Keratinocyte (primary cell): ENCODE data around the gene CYP4A11. TPM values are rescaled to one million over a fixed set of nuclear protein-coding genes. Genes with fewer than 3 reads are reported as not detected.

Source experiments
- DNase-seq: peaks from one replicate; pipeline ENCODE4 v3.0.0-alpha.2; 2011; ENCODE audit warnings: low read depth, missing footprints, low spot score
- FAIRE-seq: peaks from 2 replicates; lab custom pipeline; 2011; peaks lifted over from hg19 to GRCh38; lab: Jason Lieb, UNC
- H2AFZ ChIP-seq: 2 replicates; pipeline ENCODE4 v1.6.0; 2012; ENCODE audit warnings: low read length, control low read depth, inconsistent platforms; ENCODE audit not compliant: control insufficient read depth
- H3K27ac ChIP-seq: 2 replicates; pipeline ENCODE4 v1.5.1; 2011; ENCODE audit warnings: low read length; ENCODE audit not compliant: control insufficient read depth, insufficient read depth
- H3K27me3 ChIP-seq: 3 replicates; pipeline ENCODE4 v1.6.0; 2011; ENCODE audit warnings: low read length; ENCODE audit not compliant: control insufficient read depth, insufficient read depth; ENCODE audit errors: extremely low read depth
- H3K36me3 ChIP-seq, 2 experiments: 2 replicates in 1 of 2; 3 replicates in 1 of 2; pipeline ENCODE4 v1.5.1; 2011; ENCODE audit warnings: low read length in 2 of 2, mild to moderate bottlenecking in 1 of 2; ENCODE audit not compliant: control insufficient read depth in 2 of 2, insufficient read depth in 2 of 2; ENCODE audit errors: extremely low read depth in 1 of 2
- H3K4me1 ChIP-seq: 3 replicates; pipeline ENCODE4 v1.5.1; 2011; ENCODE audit warnings: low read length; ENCODE audit not compliant: control insufficient read depth, insufficient read depth; ENCODE audit errors: extremely low read depth
- H3K4me2 ChIP-seq: 3 replicates; pipeline ENCODE4 v1.6.0; 2011; ENCODE audit warnings: low read depth, low read length; ENCODE audit not compliant: control insufficient read depth, insufficient read depth; ENCODE audit errors: extremely low read depth
- H3K4me3 ChIP-seq, 3 experiments: fragments of 200-600 bp in 1 of 3; sonication (generic) in 1 of 3; 2 replicates in 2 of 3; 3 replicates in 1 of 3; pipeline ENCODE4 v1.5.1; 2011 to 2016; ENCODE audit warnings: low read length in 3 of 3, mild to moderate bottlenecking in 3 of 3, control low read depth in 2 of 3, inconsistent platforms in 1 of 3, low read depth in 1 of 3, mixed read lengths in 1 of 3, mixed run types in 1 of 3, moderate library complexity in 1 of 3; ENCODE audit not compliant: control insufficient read depth in 2 of 3, insufficient read depth in 2 of 3; ENCODE audit errors: extremely low read depth in 1 of 3
- H3K79me2 ChIP-seq: 2 replicates; pipeline ENCODE4 v1.6.0; 2012; ENCODE audit warnings: low read length; ENCODE audit not compliant: control insufficient read depth, insufficient read depth
- H3K9ac ChIP-seq: 3 replicates; pipeline ENCODE4 v1.6.0; 2011; ENCODE audit warnings: low read length; ENCODE audit not compliant: control insufficient read depth, insufficient read depth; ENCODE audit errors: extremely low read depth
- H3K9me1 ChIP-seq: 3 replicates; pipeline ENCODE4 v1.6.0; 2011; ENCODE audit warnings: low read length; ENCODE audit not compliant: control insufficient read depth, insufficient read depth; ENCODE audit errors: extremely low read depth
- H3K9me3 ChIP-seq: 2 replicates; pipeline ENCODE4 v1.5.1; 2012; ENCODE audit warnings: low read depth, low read length; ENCODE audit not compliant: control insufficient read depth
- H4K20me1 ChIP-seq: 3 replicates; pipeline ENCODE4 v1.6.0; 2011; ENCODE audit warnings: low read length; ENCODE audit not compliant: control insufficient read depth, insufficient read depth; ENCODE audit errors: extremely low read depth
- EZH2 ChIP-seq: IDR thresholded peaks from one replicate; pipeline ENCODE4 v1.6.1; 2012; ENCODE audit warnings: inconsistent platforms, mild to moderate bottlenecking, low read length, moderate library complexity
- dilution Hi-C: fragments of 300-500 bp; cut with MboI; formaldehyde crosslinking; loops from one replicate; pipeline ENCODE4 v1.7.0; 2020; ENCODE audit warnings: low sequenced_read_pairs; ENCODE audit not compliant: extremely low pct_ligation_motif_present
- polyA plus RNA-seq, 5 experiments: library from polyadenylated mRNA; depleted of rRNA in 3 of 5; stranded (reverse) in 3 of 5; stranded (forward) in 1 of 5; unstranded in 1 of 5; fragments of >200 nt; gene quantifications; 1 replicate in 1 of 5; 2 replicates in 3 of 5; 3 replicates in 1 of 5; pipeline versions ENCODE4 v1.2.1 to v1.2.3, GENCODE V29; 2011 to 2012; ENCODE audit warnings: missing spikeins in 2 of 5, low read depth in 1 of 5, low replicate concordance in 1 of 5
- TF ChIP-seq, protein P1 (sequence below), 3 experiments: IDR thresholded peaks in 1 of 3; conservative IDR thresholded peaks in 1 of 3; optimal IDR thresholded peaks in 1 of 3; 2 replicates in 2 of 3; 3 replicates in 1 of 3; pipeline versions ENCODE3 to v1.5.1; 2011; ENCODE audit warnings: low read length in 3 of 3, mild to moderate bottlenecking in 3 of 3, moderate library complexity in 2 of 3, control low read depth in 1 of 3, inconsistent platforms in 1 of 3; ENCODE audit not compliant: insufficient read depth in 2 of 3; ENCODE audit errors: extremely low read depth in 1 of 3

CYP4A11 gene
- polyA plus RNA-seq, 1 donor (not counting 4 experiments of a cell fraction or from before 2014, with no cell fraction given), result not detected

GRCh38 chr1:46927249-46927835 is 13.9 kb downstream of the CYP4A11 start:
- Histone ChIP-seq H3K4me3 (no peak overlapping the region), H3K27me3 (no peaks in the 10 kb centered on the region), H4K20me1 (no peaks in the 10 kb centered on the region), H3K4me1 (no peaks in the 10 kb centered on the region), H3K36me3 (no peaks in the 10 kb centered on the region), H2AFZ (no peak overlapping the region), H3K4me2 (no peak overlapping the region), H3K9ac (no peak overlapping the region), H3K9me1 (no peaks in the 10 kb centered on the region), H3K9me3 (no peaks in the 10 kb centered on the region), H3K27ac (no peak overlapping the region), H3K79me2 (no peaks in the 10 kb centered on the region)
- no peak for TF ChIP-seq EZH2
- TF ChIP-seq, protein P1, sequence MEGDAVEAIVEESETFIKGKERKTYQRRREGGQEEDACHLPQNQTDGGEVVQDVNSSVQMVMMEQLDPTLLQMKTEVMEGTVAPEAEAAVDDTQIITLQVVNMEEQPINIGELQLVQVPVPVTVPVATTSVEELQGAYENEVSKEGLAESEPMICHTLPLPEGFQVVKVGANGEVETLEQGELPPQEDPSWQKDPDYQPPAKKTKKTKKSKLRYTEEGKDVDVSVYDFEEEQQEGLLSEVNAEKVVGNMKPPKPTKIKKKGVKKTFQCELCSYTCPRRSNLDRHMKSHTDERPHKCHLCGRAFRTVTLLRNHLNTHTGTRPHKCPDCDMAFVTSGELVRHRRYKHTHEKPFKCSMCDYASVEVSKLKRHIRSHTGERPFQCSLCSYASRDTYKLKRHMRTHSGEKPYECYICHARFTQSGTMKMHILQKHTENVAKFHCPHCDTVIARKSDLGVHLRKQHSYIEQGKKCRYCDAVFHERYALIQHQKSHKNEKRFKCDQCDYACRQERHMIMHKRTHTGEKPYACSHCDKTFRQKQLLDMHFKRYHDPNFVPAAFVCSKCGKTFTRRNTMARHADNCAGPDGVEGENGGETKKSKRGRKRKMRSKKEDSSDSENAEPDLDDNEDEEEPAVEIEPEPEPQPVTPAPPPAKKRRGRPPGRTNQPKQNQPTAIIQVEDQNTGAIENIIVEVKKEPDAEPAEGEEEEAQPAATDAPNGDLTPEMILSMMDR (optimal IDR thresholded peaks at IDR 0.05 in 1 of 3, IDR thresholded peaks at IDR 0.05 in 1 of 3, conservative IDR thresholded peaks at IDR 0.05 in 1 of 3; ENCODE audit: extremely low read depth in 1 of 3, insufficient read depth in 2 of 3, low read length in 3 of 3), result no peak
- FAIRE-seq (no peak), DNase-seq (no peak)
- dilution Hi-C loops, result no loop called here

DNA sequence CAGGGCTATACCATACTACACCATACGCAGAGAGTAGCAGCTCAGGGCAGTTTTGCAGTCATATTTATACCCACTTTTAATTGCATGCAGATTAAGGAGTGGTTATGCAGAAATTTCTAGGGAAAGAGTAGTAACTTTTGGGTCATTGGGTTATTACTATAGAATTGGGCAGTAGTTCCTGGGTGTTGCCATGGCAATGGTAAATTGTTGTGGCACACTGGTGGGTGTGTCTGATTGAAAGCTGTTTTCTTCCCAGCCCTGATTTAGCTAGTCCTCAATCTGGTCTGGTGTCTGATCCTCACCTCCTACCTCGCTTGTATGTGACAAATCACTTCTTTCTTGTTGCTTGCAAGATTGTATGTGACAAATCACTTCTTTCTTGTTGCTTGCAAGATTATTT is 30.5 kb downstream of the CYP4A11 start:
- TF ChIP-seq, protein P1 (optimal IDR thresholded peaks at IDR 0.05 in 1 of 3, IDR thresholded peaks at IDR 0.05 in 1 of 3, conservative IDR thresholded peaks at IDR 0.05 in 1 of 3; ENCODE audit: extremely low read depth in 1 of 3, insufficient read depth in 2 of 3, low read length in 3 of 3), result no peak
- TF ChIP-seq EZH2, result no peak

More for the DNA sequence above, 30.5 kb downstream of the CYP4A11 start:
- Histone ChIP-seq H3K4me2 (no peak overlapping the region), H3K4me3 (no peak overlapping the region), H3K9ac (no peak overlapping the region), H3K9me3 (no peaks in the 10 kb centered on the region), H4K20me1 (no peaks in the 10 kb centered on the region), H3K36me3 (no peaks in the 10 kb centered on the region), H3K27ac (no peak overlapping the region), H2AFZ (no peak overlapping the region), H3K79me2 (no peaks in the 10 kb centered on the region), H3K4me1 (no peaks in the 10 kb centered on the region), H3K9me1 (no peaks in the 10 kb centered on the region), H3K27me3 (no peaks in the 10 kb centered on the region)
- dilution Hi-C loops, result no loop called here
- DNase-seq (no peak), FAIRE-seq (no peak)
